ENCODE measurements around the gene DCDC2.

- TF ChIP-seq CTCF (IDR thresholded peaks at IDR 0.05; ENCODE audit: insufficient read depth, low read length) (no peak), GABPA (IDR thresholded peaks at IDR 0.05; ENCODE audit: low read depth) (no peak), REST (IDR thresholded peaks at IDR 0.05; ENCODE audit: insufficient replicate concordance, low read depth) (no peak), POLR2AphosphoS5 (IDR thresholded peaks at IDR 0.05; ENCODE audit: low read depth) (no peak), SPI1 (IDR thresholded peaks at IDR 0.05; ENCODE audit: borderline replicate concordance, low read depth) (no peak)
Measured at GRCh38 chr6:24240380-24240928, 117.4 kb downstream of the DCDC2 start.

Measured in HL-60 (cell line).